NB4 (cell line): ENCODE measurements around the gene SPIN1.
"Not testable (repeated sequence)": the region's sequence is repeated elsewhere in the genome, so short reads cannot be mapped to it uniquely, and the experiment has no call there.

ENCODE experiments used
- DNase-seq: peaks from one replicate; pipeline ENCODE4 v3.0.0; 2010; ENCODE audit warnings: low read depth
- H3K4me3 ChIP-seq: one replicate; pipeline ENCODE4 v1.5.1; 2011; ENCODE audit warnings: mild to moderate bottlenecking, low read depth, low read length, moderate library complexity
- MYC ChIP-seq: IDR thresholded peaks from 2 replicates; pipeline ENCODE4 v1.6.1; 2011; ENCODE audit warnings: low read depth, low read length
- POLR2A ChIP-seq: IDR thresholded peaks from 2 replicates; pipeline ENCODE4 v1.6.1; 2011; ENCODE audit warnings: mild to moderate bottlenecking; ENCODE audit not compliant: insufficient read length; ENCODE audit errors: extremely low read depth
- TF ChIP-seq, protein P1 (sequence below): IDR thresholded peaks from one replicate; pipeline ENCODE4 v1.5.1; 2012; ENCODE audit warnings: low read depth, low read length
- TF ChIP-seq, protein P2 (sequence below): IDR thresholded peaks from 2 replicates; pipeline ENCODE4 v1.6.1; 2011; ENCODE audit warnings: low read depth, low read length

The SPIN1 gene

DNA sequence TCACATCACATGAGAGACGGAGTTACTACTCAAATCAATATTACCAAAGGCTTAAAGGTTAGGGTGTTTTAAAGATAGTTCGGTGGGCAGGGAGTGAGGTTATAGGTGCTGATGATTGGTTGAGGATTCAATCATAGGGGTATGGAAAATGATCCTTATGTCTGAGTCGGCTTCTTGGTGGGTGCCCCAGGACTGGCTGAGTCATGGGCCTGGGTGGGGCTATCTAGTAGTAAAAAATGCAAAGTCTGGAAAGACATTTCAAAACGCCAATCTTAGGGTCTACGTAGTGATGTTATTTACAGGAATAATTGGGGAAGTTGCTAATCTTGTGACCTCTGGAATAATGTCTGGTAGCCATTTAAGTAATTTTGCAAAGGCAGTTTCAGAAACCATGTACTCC lies 15.2 kb upstream of the SPIN1 start:
- no peak overlapping the region for H3K4me3 ChIP-seq
- no peak for DNase-seq
- TF ChIP-seq MYC (no peak), POLR2A (no peak)
- TF ChIP-seq, protein P1, sequence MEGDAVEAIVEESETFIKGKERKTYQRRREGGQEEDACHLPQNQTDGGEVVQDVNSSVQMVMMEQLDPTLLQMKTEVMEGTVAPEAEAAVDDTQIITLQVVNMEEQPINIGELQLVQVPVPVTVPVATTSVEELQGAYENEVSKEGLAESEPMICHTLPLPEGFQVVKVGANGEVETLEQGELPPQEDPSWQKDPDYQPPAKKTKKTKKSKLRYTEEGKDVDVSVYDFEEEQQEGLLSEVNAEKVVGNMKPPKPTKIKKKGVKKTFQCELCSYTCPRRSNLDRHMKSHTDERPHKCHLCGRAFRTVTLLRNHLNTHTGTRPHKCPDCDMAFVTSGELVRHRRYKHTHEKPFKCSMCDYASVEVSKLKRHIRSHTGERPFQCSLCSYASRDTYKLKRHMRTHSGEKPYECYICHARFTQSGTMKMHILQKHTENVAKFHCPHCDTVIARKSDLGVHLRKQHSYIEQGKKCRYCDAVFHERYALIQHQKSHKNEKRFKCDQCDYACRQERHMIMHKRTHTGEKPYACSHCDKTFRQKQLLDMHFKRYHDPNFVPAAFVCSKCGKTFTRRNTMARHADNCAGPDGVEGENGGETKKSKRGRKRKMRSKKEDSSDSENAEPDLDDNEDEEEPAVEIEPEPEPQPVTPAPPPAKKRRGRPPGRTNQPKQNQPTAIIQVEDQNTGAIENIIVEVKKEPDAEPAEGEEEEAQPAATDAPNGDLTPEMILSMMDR: no peak
- TF ChIP-seq, protein P2, sequence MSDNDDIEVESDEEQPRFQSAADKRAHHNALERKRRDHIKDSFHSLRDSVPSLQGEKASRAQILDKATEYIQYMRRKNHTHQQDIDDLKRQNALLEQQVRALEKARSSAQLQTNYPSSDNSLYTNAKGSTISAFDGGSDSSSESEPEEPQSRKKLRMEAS: no peak

- DNase-seq: peak; percentile 15
- TF ChIP-seq, protein P2: no peak
- TF ChIP-seq, protein P1: peak; percentile 5
- TF ChIP-seq MYC (no peak), POLR2A (no peak)
- no peak overlapping the region for H3K4me3 ChIP-seq
Observed at GRCh38 chr9:88378317-88378716, 9.9 kb upstream of the SPIN1 start.

DNA sequence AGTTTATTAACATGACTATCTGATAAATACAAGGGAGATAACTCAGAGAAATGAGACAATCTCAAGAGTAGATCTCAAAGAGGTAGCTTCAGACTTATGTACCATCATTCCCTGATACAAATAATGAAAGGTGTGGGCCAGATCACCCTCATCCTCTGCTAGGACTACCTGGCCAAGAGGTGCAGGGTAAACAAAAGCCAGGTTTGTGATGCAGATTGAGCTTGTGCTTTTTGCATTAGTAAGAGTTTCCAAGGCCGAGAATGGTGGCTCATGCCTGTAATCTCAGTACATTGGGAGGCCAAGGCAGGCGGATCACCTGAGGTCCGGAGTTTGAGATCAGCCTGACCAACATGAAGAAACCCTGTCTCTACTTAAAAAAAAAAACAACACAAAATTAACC lies 8.9 kb upstream of the SPIN1 start:
- no peak for DNase-seq
- TF ChIP-seq, protein P2: no peak
- TF ChIP-seq, protein P1: no peak
- TF ChIP-seq MYC (no peak), POLR2A (no peak)
- no peak overlapping the region for H3K4me3 ChIP-seq

- no peak for DNase-seq
- no peak overlapping the region for H3K4me3 ChIP-seq
- TF ChIP-seq POLR2A (no peak), MYC (no peak)
- TF ChIP-seq, protein P1: no peak
- TF ChIP-seq, protein P2: no peak
Observed at GRCh38 chr9:88380118-88380517, 8.1 kb upstream of the SPIN1 start.

- DNase-seq, H3K4me3 ChIP-seq: not testable (repeated sequence)
Observed at GRCh38 chr9:88381322-88381721, 6.9 kb upstream of the SPIN1 start.

DNA sequence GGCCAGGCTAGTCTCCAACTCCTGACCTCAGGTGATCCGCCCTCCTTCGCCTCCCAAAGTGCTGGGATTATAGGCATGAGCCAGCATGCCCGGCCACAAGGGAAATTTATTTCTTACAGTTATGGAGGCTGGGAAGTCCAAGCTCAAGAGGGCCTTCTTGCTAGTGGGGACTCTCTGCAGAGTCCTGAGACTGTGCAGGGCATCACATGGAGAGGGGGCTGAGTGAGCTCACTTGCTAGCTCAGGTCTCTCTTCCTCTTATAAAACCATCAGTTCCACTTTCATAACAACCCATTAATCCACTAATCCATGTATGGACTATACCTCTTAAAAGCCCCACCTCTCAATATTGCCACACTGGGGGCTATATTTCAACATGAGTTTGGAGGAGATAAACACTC lies 5.1 kb upstream of the SPIN1 start:
- TF ChIP-seq POLR2A (no peak), MYC (no peak)
- TF ChIP-seq, protein P1: no peak
- H3K4me3 ChIP-seq: no peak overlapping the region
- DNase-seq: no peak

- not testable (repeated sequence) for H3K4me3 ChIP-seq, DNase-seq
Observed at GRCh38 chr9:88386137-88386536, 2.1 kb upstream of the SPIN1 start.
